ENCODE measurements around the gene HOXC10.

Gene HOXC10

GRCh38 chr12:53965281-53966084 lies 19.5 kb upstream of the HOXC10 start:
- no peak for DNase-seq

DNA sequence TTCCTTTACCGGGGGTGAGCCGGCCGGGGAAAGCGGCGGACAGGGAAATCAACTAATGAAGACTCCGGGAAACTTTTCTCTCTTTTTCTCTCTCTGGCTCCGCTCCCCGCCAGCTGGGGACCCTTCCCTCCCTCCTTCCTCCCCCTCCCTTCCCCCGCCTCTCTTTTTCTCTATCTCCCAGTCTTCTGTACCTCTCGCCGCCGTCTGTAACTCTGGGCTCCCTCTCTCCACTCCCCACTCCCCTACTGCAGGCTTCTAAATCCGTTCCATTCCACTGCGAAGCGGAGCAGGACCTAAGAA lies 18.9 kb upstream of the HOXC10 start:
- DNase-seq, result no peak

DNA sequence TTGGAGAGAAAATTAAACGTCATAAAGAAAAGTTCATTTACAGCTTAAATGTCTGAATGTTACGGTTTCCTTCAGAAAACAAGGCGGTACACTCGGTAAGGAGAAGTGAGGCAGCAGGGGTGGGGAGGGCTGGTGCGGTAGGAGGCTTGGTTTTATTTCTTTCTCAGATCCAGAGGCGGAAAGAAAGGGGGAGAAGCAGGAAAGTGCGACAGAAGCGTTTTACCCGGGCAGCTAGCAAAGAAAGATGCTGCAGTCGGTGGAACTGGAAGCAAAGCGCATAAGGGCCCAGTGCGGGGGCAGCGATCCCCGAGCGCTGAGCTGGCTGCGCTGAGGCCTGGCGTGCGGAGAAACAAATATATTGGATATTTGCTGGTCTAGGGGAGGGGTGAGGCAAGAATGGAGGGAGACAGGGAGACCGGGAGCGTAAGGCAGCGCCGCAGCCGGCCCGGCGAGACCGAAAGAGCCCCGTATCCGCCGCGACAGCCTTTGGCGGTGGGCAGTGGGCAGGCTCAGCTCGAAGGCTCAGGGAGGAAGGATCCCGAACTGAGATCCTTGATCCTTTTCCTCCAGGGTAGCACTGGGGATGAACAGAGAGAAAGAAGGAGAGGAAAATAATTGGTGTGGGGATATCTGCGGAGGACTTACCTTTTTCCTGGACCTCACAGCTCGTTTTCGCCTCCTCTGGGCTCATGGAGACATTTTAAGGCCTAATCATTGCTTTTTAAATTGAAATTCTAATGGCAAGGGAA lies 18.4 kb upstream of the HOXC10 start:
- no peak for DNase-seq

GRCh38 chr12:53967421-53967925 lies 17.5 kb upstream of the HOXC10 start:
- DNase-seq, result no peak

DNA sequence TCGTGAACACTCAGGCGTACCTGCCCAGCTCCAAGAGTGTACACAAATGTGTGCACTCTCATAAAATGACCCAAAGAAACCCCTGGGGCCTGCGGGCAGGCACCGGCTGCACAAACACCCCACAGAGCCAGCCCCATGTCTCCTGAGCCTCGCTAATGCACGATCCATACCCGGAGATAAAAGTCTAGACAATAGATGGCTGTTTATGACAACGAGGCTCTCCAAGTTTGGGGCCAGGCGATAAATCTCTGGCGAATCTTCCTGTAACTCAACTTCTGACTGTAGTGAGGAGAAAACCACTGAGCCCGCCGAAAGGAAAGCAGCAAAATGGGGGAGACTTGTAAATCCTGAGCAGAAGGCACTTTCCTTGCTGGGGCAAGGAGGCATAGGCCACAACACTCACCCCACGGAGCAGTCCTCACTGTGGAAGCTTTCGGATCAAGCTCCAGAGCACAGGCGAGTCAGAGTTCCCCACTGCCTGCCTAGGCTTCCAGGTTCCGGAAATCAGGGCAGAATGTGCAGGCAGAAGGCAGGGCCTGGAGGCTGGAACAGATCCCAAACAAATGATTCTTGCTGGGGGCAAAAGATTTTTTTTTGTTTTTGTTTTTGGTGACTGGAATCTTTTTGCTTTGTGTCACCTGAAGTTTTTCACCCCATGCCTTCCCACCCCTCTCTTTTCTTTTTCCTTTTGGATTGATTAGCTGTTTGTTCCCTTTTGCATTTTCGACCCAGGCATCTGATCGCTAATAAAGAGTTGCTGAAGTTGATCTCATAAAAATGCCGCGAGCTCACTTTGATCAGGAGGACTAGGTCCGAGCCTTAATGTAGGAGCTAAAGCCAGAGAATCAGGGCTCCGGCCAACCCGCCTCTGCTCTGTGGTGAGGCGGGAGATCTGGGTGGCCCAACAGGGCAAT lies 16.5 kb upstream of the HOXC10 start:
- no peak for DNase-seq

- DNase-seq, result no peak
These were observed 15.2 kb upstream of the HOXC10 start for GRCh38 chr12:53969588-53970259.

DNA sequence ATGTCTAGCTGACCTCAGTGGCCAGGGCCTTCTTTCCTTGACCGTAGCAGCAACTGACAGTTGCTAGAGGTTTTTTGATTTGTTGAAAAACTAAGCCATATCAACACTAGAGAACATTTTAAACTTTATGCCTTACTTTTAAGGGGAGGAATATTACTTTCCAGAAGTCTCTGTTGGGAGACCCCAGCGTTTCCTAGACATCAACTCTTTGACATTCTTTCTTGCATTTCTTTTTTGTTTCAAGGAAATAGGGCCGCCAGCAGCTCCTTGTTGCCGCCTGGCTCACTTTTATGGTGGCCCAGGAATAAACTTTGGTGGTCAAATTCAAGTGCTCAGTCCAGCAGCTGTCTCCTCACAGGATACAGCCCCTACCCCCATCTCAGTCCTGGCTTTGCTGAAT lies 14.5 kb upstream of the HOXC10 start:
- DNase-seq, result no peak

GRCh38 chr12:53971129-53971528 lies 13.8 kb upstream of the HOXC10 start:
- DNase-seq, result no peak

DNA sequence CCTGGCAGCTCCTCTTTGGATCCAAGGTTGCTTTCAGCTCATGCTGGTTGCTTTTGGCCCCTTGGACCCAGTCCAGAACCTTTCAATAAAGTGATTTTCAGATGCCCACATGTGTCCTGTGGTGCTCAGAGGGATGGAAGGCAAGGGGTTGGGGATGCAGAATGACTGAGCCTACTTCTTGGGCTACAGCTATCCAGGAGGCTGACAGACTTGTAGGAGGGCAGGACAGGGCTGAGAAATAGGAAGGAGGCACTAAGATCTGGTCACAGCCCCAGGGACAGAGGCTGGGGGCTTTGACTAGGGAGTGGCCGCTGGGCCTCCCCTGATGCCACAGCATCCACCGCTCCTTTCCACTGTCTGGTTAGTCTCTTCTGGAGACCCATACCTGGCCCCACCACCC lies 13.3 kb upstream of the HOXC10 start:
- DNase-seq, result no peak

DNA sequence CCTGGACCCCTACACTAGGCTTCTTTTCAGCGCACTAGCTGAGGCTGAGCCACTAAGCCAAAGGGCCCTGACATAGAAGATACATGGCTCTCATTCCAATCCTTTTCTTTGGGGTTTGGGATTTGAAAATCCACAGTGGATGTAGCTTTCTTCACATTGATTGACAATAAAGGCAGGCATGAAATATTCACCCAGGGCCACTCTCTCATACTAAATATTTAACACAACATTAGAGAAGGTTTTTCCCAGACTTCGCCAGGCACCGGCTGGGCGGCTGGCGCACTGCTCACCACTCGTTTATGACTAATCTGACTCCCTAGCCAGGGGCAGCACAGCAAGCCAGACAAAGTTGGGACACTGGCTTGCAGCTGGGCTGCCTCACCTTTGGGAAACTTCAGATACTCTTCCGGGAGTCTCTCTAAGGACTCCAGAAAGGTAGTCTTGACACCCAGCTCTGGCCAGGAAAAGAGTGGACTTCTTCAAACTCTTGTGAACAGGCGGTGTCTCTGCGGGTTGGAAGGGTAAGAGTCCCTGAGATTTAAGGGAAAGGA lies 12.7 kb upstream of the HOXC10 start:
- no peak for DNase-seq

GRCh38 chr12:53972722-53973235 lies 12.2 kb upstream of the HOXC10 start, which contains the start of gene HOXC11:
Gene HOXC11, plus strand, starts transcription at chr12:53973126. Its CDS starts 116 bp downstream, at chr12:53973242.
- no peak for DNase-seq

DNA sequence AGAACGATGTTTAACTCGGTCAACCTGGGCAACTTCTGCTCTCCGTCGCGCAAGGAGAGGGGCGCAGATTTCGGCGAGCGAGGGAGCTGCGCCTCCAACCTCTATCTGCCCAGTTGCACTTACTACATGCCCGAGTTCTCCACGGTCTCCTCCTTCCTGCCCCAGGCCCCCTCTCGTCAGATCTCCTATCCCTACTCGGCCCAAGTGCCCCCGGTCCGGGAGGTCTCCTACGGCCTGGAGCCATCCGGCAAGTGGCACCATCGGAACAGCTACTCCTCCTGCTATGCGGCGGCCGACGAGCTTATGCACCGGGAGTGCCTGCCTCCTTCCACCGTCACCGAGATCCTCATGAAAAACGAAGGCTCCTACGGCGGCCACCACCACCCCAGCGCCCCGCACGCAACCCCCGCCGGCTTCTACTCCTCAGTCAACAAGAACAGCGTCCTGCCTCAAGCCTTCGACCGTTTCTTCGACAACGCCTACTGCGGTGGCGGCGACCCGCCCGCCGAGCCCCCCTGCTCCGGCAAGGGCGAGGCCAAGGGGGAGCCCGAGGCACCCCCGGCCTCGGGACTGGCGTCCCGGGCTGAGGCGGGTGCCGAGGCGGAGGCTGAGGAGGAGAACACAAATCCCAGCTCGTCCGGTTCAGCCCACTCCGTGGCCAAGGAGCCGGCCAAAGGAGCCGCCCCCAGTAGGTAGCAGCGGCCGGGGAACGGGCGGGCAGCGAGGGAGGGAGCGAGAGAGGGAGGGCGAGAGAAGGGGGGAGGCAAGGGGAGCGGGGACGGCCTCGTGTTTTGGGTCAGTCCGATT lies 11.5 kb upstream of the HOXC10 start:
- DNase-seq, result no peak

DNA sequence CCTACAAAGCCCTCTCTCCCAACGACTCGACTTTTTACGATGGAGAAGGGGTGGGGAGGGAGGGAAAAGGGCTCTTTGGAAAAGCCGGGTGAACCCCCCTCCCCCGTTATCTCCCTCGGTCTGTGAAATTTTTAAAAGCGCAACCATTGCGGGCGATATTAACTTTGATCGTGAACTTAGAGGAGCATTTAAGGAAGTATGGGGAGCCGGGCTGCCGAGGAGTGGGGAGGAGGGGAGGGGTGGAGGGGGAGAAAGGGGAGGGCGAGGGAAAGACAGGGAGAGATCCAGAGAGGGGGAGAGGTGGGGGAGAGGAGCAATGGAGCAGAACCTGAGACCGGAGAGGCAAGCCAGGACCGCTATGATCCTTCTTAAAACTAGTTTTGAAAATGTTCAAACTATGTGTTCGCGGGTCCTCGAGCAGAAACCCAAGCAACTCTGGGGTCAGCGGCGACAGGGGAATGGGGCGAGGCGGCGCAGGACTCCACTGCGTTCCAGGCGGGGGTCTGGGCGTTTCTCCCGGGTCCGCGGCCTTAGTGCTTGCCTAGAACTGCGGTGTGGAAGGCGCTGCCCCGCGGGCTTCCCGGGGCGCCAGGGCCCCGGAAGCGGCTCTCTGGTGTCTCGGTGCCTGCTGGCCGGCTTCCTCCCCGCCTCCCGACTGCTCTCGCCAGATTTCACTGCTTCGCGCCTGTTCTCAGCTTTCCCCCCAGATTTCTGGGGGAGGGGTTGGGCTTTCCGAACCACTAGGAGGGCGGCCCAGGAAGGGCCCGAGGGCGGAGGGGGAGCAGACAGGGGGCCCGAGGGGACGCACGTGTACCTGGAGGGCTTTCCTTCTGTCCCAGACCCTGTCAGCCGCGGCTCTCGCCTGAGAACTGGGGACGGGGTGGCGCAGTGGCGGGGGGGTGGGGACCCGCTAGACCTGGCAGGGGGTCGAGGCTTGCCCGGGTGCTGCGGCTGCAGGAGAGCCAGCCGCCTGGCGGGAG lies 10.6 kb upstream of the HOXC10 start, which contains the start of gene HOTAIR:
HOTAIR (minus strand) TSS at position 871 of the 980 bp plus-strand sequence.
- no peak for DNase-seq

DNA sequence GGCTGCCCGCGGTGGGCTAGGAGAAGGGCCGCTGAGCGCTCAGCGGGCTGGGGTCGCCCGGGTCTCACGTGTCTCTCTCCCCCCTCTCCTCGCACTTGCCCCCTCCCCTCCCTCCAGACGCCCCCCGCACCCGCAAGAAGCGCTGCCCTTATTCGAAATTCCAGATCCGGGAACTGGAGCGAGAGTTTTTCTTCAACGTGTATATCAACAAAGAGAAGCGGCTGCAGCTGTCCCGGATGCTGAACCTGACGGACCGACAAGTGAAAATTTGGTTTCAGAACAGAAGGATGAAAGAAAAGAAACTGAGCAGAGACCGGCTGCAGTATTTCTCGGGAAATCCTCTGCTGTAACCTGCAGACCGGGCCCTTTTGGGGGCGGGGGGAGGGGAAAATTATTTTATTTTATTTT lies 9.9 kb upstream of the HOXC10 start:
- no peak for DNase-seq

DNA sequence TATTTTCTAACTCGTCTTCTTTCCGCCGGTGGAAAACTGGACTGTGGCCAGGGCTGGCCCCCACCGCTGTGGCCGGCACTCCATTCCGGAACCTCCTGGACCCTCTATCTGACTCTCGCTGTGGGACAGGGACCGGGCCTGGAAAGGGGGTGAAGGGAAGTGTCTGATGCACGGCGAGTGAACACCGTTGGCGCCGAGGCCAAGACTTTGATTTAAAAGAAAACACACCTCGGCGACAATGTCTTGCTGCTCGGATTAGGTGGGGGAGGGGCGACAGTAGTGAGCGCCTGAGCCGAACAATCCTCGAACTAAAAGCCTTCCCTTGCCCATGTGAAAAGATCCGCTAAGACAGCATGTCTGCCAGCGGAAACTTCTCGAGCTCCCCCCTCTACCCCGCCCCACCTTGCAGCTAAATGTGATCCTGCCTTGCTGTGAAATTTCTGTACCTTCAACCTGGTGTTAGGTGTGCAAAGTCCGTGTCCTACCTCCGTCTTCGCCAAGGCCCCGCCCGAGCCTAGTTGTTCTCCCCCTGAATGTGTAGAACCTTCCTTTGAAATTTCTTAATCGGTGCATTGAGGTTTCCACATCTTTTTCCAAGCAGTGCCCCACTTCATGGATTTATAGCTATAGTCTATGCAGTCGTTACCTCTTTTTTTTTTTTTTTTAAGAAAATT lies 9.3 kb upstream of the HOXC10 start:
- DNase-seq, result no peak

DNA sequence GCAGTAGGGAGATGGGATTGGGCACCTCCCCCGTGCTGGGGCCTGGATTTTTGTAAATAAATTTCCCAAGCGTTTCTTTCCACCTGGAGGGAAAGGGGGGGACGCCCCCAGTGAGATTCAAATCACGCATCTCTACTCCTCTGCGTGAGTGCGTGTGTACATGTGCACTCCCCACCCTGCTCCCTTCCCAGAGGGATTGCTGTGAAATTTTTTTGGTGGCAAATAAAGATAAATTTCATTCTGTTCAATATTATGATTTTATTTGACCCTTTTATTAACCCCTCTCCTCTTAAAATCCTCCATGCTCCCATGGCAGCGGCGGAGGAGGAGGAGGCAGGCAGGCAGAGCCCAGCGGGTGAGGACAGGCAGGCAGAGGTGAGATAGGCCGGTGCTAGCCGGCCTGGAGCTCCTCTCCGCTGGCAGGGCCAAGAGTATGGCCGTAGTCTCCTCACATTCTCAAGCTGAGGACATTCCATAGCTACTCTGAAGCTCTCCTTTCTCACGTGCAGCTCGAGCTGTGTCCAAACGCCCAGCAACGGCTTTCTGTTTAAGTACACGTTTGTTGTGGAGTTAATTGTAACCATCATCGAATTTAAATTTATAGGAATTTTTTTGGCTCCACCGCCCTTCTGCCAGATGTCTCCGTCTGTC lies 8.6 kb upstream of the HOXC10 start:
- no peak for DNase-seq

DNA sequence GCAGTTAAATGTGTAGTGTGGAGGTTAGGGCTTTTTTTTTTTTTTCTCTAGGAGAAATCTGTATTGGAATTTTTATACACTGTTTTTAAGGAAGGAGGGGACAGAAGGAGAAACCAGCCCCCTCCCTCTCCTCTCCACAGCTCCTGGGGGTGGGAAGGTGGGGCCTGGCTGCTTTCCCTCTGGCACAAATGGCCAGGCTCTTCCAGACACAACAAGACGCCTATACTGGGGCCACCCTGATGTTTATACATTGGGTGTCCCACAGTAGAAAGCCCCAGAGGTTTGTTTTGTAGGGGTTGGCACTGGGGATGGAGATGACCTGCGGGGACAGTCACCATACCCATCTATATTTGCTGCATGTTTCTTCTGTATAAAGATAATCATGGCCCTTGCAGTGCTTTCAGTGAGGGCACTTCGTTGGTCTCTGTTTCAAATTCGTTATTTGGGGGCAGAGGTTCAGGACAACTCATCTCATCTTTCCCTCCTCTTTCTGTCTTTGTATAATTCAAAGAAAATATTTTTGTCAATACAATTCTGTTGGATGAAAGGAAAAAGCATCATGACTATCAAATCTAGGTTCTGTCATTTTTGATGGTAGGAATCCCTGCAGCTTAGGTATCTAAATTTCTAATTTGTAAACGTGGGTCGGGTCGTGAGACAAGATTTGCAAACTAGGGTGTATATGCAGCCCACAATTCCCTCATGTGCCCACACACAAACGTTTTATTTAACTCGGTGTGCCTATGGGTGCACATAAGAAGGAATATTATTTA lies 7.9 kb upstream of the HOXC10 start:
- no peak for DNase-seq
